H1 (cell line): ENCODE measurements around the gene PLAC9. TPM values are rescaled to one million over a fixed set of nuclear protein-coding genes. Genes with fewer than 3 reads are reported as not detected.

Source experiments
- GABPA ChIP-seq: IDR thresholded peaks from 2 replicates; pipeline ENCODE4 v1.6.1; 2011; ENCODE audit warnings: mild to moderate bottlenecking, low read length, moderate library complexity, borderline replicate concordance; ENCODE audit not compliant: insufficient read depth
- JUND ChIP-seq: IDR thresholded peaks from 2 replicates; pipeline ENCODE4 v1.6.1; 2011; ENCODE audit warnings: mild to moderate bottlenecking, improper control_type of control experiment, low read length
- SIN3A ChIP-seq, 2 experiments: IDR thresholded peaks in 1 of 2; conservative IDR thresholded peaks in 1 of 2; 2 replicates each; pipeline ENCODE4 v1.6.1; 2011 to 2012; ENCODE audit warnings: low read length in 2 of 2, improper control_type of control experiment in 1 of 2, low read depth in 1 of 2, mild to moderate bottlenecking in 1 of 2
- SP1 ChIP-seq: IDR thresholded peaks from 2 replicates; pipeline ENCODE4 v1.6.1; 2011; ENCODE audit warnings: low read depth, low read length
- SP4 ChIP-seq: IDR thresholded peaks from 2 replicates; pipeline ENCODE4 v1.6.1; 2012; ENCODE audit warnings: low read length, inconsistent platforms
- YY1 ChIP-seq: IDR thresholded peaks from 2 replicates; pipeline ENCODE4 v1.6.1; 2011; ENCODE audit warnings: low read depth, mild to moderate bottlenecking, low read length
- polyA plus RNA-seq, 7 experiments: library from polyadenylated mRNA; depleted of rRNA in 3 of 7; stranded (reverse) in 5 of 7; unstranded in 2 of 7; fragments of >200 nt in 5 of 7; fragments of 200-250 nt in 2 of 7; gene quantifications; 1 replicate in 5 of 7; 2 replicates in 1 of 7; 4 replicates in 1 of 7; pipeline versions ENCODE4 v1.2.1 to v1.2.3, GENCODE V29; 2011 to 2013; ENCODE audit warnings: missing spikeins in 2 of 7, mixed read lengths in 2 of 7
- total RNA-seq: library from RNA; stranded (reverse); fragmentation: NEBNext Ultra II Directional; extraction: Animal tissue kit (Norgen Biotek cat#: 25700); gene quantifications from 2 replicates; pipeline ENCODE4 v1.2.1, GENCODE V29; 2021
- TF ChIP-seq, protein P1 (sequence below): IDR thresholded peaks from 2 replicates; pipeline ENCODE4 v1.6.1; 2012; ENCODE audit warnings: inconsistent platforms

The PLAC9 gene
- total and polyA plus RNA-seq, 2 of the 8 experiments (the other 6 are each of a cell fraction or from before 2014, with no cell fraction given) = 8.4 to 16.7 TPM

DNA sequence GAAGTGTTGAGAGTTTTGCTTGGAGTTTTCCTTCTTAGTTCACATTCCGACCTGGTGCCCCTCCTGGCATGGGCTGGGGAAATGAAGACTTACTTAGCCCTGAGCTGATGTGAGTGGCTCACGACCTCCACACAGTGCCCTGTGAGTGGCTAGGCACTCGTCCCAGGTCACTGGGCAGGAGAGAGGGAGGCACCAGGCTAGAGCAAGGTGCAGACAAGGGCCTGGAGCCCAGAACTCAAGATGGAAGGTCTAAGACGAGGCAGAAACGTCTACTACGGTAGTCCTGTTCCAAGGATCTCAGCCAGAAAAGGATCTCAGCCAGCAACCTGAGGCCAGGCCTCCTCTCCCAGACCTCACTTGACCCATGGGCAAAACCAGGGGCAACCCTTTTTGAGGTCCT, 50.5 kb downstream of the PLAC9 start (continued):
- TF ChIP-seq SIN3A (conservative IDR thresholded peaks at IDR 0.05 in 1 of 2, IDR thresholded peaks at IDR 0.05 in 1 of 2; ENCODE audit: low read depth in 1 of 2, low read length in 2 of 2) (no peak), SP1 (no peak), SP4 (no peak), YY1 (no peak), JUND (no peak), GABPA (no peak)
- TF ChIP-seq, protein P1, sequence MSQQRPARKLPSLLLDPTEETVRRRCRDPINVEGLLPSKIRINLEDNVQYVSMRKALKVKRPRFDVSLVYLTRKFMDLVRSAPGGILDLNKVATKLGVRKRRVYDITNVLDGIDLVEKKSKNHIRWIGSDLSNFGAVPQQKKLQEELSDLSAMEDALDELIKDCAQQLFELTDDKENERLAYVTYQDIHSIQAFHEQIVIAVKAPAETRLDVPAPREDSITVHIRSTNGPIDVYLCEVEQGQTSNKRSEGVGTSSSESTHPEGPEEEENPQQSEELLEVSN = no peak
